ENCODE results near the gene BPIFB4.

The BPIFB4 gene

DNA sequence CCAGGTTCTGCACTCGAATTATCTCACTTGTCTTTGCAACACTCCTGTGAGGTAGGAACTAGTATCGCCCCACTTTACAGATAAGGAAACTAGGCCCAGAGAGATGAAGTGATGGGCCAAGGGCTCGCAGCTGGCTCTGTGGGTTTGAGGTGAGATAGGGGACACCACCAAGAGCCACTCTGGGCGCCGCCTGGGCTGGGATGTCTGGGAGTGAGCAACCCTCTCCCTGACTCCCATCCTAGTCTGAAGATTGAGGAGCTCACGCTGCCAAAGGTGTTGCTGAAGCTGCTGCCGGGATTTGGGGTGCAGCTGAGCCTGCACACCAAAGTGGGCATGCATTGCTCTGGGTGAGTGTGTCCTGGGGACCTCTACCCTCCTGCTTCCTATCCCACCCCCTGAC lies 20.3 kb upstream of the BPIFB4 start:
- intact Hi-C loops (cut with DNase I) = no loop called here
- no peak for DNase-seq

DNA sequence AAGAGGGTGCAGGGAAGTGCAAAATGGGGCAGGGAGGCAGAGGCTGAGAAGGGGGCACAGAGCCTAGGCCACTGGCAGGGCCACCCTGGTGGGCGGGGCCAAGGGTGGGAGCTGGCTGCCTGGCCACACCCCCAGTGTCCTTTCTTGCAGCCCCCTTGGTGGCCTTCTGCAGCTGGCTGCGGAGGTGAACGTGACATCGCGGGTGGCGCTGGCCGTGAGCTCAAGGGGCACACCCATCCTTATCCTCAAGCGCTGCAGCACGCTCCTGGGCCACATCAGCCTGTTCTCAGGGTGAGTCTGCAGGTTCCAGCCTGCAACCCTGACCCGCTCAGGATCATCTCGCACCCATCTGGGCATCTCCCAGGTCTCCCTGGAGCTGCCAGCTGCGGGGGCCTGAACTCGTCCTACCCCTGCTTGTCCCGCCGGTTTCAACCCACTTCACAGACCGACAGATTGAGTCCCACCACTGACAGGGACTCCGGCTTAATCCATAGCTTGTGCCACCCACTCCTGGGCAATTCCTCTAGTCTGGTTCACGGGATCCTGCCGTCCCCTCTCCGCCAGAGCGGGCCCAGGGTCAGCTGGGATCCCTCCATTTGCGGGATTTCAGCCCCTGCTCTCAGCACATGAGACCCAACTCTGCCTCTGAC lies 19.6 kb upstream of the BPIFB4 start:
- intact Hi-C loops (cut with DNase I) = no loop called here
- DNase-seq = no peak

DNA sequence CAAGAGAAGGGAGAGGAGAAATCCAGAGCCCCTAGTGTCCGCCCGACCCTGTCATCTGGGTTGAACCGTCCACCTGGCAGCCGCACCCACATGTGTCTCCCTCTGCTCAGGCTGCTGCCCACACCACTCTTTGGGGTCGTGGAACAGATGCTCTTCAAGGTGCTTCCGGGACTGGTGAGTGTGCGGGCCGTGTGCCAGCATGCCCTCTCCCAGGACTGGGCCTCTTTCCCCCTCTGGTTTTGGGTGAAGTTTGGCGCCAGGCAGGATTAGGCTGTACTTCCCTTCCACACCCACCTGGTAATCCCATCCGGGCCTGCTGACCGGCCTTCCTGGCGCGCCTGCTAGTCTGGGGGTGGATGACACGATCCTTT lies 17.8 kb upstream of the BPIFB4 start:
- DNase-seq = no peak
- intact Hi-C loops (cut with DNase I) = no loop called here

GRCh38 chr20:33062105-33062824 lies 17.2 kb upstream of the BPIFB4 start:
- intact Hi-C loops (cut with DNase I) = no loop called here
- DNase-seq = peak in 2 of 42 donors; percentile 4 to 18

DNA sequence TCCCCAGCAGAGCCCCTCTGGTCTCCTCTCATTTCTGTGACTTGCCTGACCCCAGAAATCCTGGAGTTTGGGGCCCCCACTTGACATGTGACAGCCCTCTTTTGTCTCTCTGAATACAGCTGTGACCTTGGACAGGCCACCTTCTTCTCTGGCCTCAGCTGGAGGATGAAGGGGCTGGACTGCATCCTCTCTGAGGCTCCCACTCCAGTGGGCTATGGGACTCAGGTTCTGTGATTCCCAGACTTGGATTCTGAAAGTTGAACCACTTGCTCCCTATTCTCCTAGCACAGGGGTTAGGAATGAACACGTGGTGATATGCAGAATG lies 16.7 kb upstream of the BPIFB4 start:
- intact Hi-C loops (cut with DNase I) = no loop called here

DNA sequence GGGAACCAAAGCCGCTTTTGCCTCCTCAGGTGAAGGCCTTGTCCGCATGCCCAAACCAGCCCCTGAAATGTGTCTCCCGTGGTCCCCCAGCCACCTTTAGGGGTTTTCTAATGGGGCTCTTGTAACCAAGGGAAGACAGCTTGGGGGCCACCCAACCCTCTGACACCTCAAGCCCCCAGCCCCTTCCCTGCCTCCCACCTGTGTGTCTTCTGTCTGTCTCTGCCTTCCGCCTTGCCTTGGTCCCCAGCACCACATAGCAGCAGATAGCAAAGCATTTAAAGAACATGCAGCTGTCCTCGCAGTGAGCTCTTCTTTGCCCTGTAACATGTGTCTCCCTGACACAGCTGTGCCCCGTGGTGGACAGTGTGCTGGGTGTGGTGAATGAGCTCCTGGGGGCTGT lies 16.2 kb upstream of the BPIFB4 start:
- DNase-seq = no peak
- intact Hi-C loops (cut with DNase I) = no loop called here

More for the DNA sequence above, 16.7 kb upstream of the BPIFB4 start:
- DNase-seq = no peak

GRCh38 chr20:33064572-33065287 lies 14.7 kb upstream of the BPIFB4 start:
- intact Hi-C loops (cut with DNase I) = no loop called here
- DNase-seq = no peak

DNA sequence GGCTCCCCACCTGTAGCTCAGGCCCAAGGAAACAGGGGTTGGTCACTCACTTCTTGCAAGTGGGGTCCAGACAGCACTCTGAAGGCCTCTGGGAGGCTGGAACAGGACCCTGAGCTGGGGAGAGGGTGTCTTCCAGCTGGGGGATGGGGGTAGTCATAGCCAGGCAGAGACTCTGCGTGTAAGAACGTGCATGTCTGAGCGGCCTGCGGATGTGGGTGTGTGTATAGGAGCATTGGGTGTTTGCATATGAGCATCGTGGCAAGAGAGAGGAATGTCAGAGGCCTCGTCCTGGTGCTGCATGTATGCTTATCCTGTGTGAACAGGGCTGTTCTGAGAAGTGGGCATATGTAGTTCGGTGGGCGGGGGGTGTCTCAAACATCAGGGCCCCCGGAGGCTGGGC lies 13.7 kb upstream of the BPIFB4 start:
- intact Hi-C loops (cut with DNase I) = no loop called here
- no peak for DNase-seq

GRCh38 chr20:33067806-33068205 lies 11.6 kb upstream of the BPIFB4 start:
- intact Hi-C loops (cut with DNase I) = no loop called here
- DNase-seq = no peak

DNA sequence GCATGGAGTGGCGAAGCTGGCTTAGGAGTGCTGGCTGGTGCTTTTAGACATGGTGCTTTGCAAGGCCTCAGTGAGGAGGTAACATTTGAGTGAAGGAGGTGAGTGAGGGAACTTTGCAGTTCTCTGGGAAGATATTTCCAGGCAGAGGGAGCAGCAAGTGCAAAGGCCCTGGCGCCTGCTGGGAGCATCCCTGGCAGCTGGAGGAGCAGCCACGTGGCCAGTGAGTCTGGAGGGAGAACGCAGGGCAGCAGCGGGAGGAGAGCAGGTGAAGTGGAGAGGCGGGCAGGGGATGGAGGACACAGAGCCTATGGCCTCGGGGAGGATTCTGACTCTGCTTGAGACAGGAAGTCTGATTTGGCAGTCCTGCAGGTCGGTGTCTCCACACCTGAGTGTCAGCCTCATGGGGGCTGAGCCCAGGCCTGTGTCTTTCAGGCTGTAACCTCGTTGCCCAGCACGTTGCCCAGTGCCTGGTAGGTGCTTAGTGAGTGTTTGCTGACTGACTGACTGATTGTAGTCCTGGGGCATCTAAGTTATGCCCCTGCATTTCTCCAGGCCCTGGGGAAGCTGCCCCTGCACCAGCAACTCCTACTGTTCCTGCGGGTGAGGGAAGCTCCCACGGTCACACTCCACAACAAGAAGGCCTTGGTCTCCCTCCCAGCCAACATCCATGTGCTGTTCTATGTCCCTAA lies 11.0 kb upstream of the BPIFB4 start:
- DNase-seq = no peak
- intact Hi-C loops (cut with DNase I) = no loop called here

GRCh38 chr20:33069673-33070072 lies 9.8 kb upstream of the BPIFB4 start:
- no peak for DNase-seq
- intact Hi-C loops (cut with DNase I) = no loop called here

DNA sequence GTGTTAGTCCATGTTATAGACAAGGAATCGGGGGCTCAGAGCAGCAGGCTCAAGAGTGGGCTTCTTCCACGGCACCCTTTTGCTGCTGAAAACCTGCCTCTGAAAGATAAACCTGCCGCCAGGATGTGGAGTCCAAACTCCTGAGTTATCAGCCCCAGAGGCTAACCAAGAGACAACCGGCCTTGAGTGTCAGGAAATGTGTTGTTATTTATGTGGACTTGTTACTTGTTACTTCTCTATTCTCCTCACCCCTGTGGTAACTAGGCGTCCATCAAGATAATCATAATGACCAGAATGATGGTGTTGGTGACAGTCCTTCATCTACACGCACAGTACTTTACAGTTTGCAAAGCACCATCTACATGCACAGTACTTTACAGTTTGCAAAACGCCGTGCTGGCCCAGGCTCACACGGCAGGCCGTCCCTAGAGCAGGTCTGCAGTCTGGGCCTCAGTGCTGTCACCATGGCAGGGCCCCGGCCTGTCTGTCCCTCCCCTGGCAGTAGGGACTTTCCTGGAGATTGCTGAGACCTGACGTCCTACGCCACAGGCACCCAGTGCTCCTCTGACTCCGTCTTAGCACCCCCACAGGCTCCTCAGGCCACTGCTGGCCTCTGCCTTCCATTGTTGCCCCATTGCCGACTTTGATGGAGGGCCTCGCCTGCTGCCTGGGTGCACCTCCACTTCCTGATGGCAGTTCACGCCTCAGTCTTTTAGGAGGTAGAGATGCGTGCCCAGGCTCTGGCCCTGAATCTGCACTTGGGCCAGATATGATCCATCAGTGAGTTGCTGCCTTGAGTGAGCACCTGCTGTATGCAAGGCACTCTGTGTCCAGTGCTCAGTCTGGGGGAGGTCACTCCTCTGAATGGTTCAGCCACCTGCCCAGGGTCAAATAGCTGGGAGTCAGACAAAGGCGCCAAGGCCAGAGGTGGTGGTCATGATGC lies 9.1 kb upstream of the BPIFB4 start:
- no peak for DNase-seq
- intact Hi-C loops (cut with DNase I) = no loop called here

- intact Hi-C loops (cut with DNase I) = no loop called here
Observed at GRCh38 chr20:33071198-33071597, 8.2 kb upstream of the BPIFB4 start.

GRCh38 chr20:33072362-33072761 lies 7.1 kb upstream of the BPIFB4 start:
- no peak for DNase-seq
- intact Hi-C loops (cut with DNase I) = no loop called here

More at GRCh38 chr20:33071198-33071597, 8.2 kb upstream of the BPIFB4 start:
- no peak for DNase-seq

DNA sequence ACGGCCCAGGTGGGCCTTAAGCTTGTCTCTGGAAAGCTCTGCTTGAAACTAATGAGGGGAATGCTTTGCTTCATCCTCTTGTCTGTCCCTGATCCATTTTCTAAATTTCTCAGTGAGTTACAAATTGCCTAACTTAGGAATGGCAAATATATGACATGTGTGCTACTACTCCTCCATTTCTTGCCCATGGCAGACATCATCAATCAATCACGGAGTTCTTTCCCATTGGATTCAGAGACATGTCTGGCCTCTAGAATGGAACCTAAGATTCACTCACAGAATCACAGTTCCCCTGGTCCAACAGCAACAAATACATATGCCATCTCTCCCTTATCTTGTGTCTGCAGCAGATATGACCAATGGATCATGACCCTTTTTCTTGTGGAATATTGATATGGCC lies 6.6 kb upstream of the BPIFB4 start:
- no peak for DNase-seq
- intact Hi-C loops (cut with DNase I) = no loop called here

GRCh38 chr20:33074675-33075074 lies 4.8 kb upstream of the BPIFB4 start:
- intact Hi-C loops (cut with DNase I) = no loop called here
- DNase-seq = no peak

- intact Hi-C loops (cut with DNase I) = no loop called here
- DNase-seq = no peak
Observed at GRCh38 chr20:33075281-33075680, 4.2 kb upstream of the BPIFB4 start.

- intact Hi-C loops (cut with DNase I) = no loop called here
- peak in 10 of 42 donors; percentile 24 to 69 (median 40) for DNase-seq
Observed at GRCh38 chr20:33076662-33077372, 2.6 kb upstream of the BPIFB4 start.
